ENCODE data around the gene ARSG. TPM values are rescaled to one million over a fixed set of nuclear protein-coding genes. Genes with fewer than 3 reads are reported as not detected.

Gene ARSG
- total and polyA plus RNA-seq, 2 of the 4 experiments (the other 2 are of a cell fraction), result 2.9 to 3.0 TPM

DNA sequence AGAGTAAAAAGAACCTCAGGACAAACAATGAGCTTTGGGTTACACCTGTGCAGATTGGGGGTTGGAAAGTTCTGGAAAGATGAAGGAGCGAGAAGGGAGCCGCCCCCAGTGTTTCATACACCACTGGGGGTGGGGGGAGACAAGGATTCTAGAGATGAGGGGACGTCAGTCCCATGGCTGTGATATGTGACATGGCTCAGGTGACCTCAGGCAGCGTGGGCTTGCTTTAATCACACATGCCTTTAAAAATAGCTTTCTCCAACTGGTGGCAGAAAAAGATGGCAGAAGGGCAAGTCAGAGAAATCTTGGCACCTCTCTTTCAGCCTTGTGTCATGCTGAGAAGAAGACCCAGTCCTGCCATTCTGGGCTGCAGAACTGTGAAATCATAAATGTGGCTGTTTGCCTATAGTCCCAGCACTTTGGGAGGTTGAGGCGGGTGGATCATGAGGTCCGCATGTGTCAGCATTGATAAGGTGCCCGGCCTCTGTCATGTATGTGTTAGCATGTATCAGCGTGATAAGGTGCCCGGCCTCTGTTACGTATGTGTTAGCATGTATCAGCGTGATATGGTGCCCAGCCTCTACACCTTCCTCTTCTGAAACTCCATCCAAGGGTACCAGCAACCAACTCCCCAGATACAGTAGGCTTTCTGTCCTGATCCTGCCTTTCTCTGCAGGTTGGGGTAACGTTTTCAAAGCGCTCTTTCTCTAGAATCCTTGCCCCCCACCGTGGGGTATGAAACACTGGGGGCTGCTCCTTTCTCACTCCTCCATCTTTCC, 141.0 kb downstream of the ARSG start:
- TF ChIP-seq CEBPB (IDR thresholded peaks at IDR 0.05; ENCODE audit: low read depth, low read length), result no peak
- Histone ChIP-seq H2AFZ (replicated peaks; ENCODE audit: low read length, poor library complexity) (no peak overlapping the region), H3K4me2 (ENCODE audit: low read depth, low read length) (no peak overlapping the region), H2BK5ac (ENCODE audit: low read depth, low read length, poor library complexity, severe bottlenecking) (no peak overlapping the region), H3K27ac (ENCODE audit: insufficient read depth, low read length) (no peak overlapping the region), H3K4ac (ENCODE audit: low read depth, low read length) (no peak overlapping the region), H2BK120ac (ENCODE audit: low read depth, low read length) (no peak overlapping the region), H4K5ac (ENCODE audit: low read depth, low read length) (no peak overlapping the region), H3K14ac (replicated peaks; ENCODE audit: low read depth, low read length) (no peak overlapping the region), H3K4me3 (ENCODE audit: insufficient read depth, low read depth, low read length) (no peak overlapping the region), H3K23ac (ENCODE audit: low read depth, low read length) (no peak overlapping the region), H4K91ac (ENCODE audit: insufficient read depth, low read depth, low read length) (no peak overlapping the region), H3K79me1 (ENCODE audit: low read depth in 1 of 2, low read length in 2 of 2) (peaks cover 0 to 13% of the 10 kb centered on the region in 2 experiments; a peak in 2 of 4 replicates), H4K20me1 (ENCODE audit: insufficient read depth, low read length) (peaks cover 10% of the 10 kb centered on the region; the same call in 1 of the 2 replicates), H3K36me3 (ENCODE audit: control insufficient read depth, insufficient read depth, low read length) (peaks cover 70% of the 10 kb centered on the region), H3K4me1 (ENCODE audit: control insufficient read depth, insufficient read depth, low read length) (peaks cover 2% of the 10 kb centered on the region; the same call in 1 of the 2 replicates), H3K18ac (ENCODE audit: low read depth, low read length) (no peak overlapping the region), H3K9ac (ENCODE audit: low read depth, low read length) (no peak overlapping the region), H2BK20ac (ENCODE audit: low read depth, low read length) (no peak overlapping the region), H2AK9ac (replicated peaks; ENCODE audit: low read depth, low read length, poor library complexity) (no peak overlapping the region), H3K27me3 (ENCODE audit: control insufficient read depth, insufficient read depth, low read length) (no peaks in the 10 kb centered on the region), H3K56ac (ENCODE audit: extremely low read depth, insufficient read depth, low read length) (no peak overlapping the region), H3K9me3 (ENCODE audit: control insufficient read depth, insufficient read depth, low read length) (no peaks in the 10 kb centered on the region), H3K9me1 (ENCODE audit: insufficient read depth, low read length) (no peaks in the 10 kb centered on the region; the same call in 1 of the 2 replicates), H2BK15ac (ENCODE audit: low read depth, low read length) (no peak overlapping the region), H4K8ac (ENCODE audit: low read depth in 2 of 2, low read length in 2 of 2) (no peak overlapping the region), H2AK5ac (ENCODE audit: low read depth, low read length) (no peak overlapping the region)
- no peak for ATAC-seq (ENCODE audit: low read depth)
- 94% methylated on average over 6 of the region's 14 CpGs; no CpG with 5 or more reads in 1 of the 2 experiments for WGBS, 2 experiments (ENCODE audit: extremely low coverage in 2 of 2, insufficient read length in 1 of 2)
- CTCF ChIA-PET, result interaction anchor here (0.6 kb wide), 2 partner anchors 61 to 318 kb away, joined by 5 to 6 read pairs; no protein-coding TSS in a partner anchor
- POLR2A ChIA-PET (ENCODE audit: unreplicated experiment), result interaction anchor here (0.6 kb wide), 1 partner anchor 401 kb away, joined by 10 read pairs; no protein-coding TSS in a partner anchor
- intact Hi-C loops (cut with micrococcal nuclease) (no loop called here), in situ Hi-C loops (cut with MboI; ENCODE audit: low sequenced_read_pairs) (loop anchor here (10.0 kb wide), 1 partner anchor 167 kb away; no protein-coding TSS in a partner anchor), dilution Hi-C loops (cut with HindIII; ENCODE audit: low sequenced_read_pairs, unreplicated experiment) (no loop called here)
- no peak for DNase-seq
- BruUV-seq (replicated peaks), result no TSS peak

Data from IMR-90 (cell line).